Measurements from ENCODE around the gene ABRACL. TPM values are rescaled to one million over a fixed set of nuclear protein-coding genes. Genes with fewer than 3 reads are reported as not detected.

ABRACL gene
- total and polyA plus RNA-seq, 2 donors (not counting 1 experiment from before 2014, with no cell fraction given) = 13.6 to 22.6 TPM

GRCh38 chr6:139051396-139052060 lies 23.0 kb downstream of the ABRACL start:
- Histone ChIP-seq H3K79me2 (ENCODE audit: control insufficient read depth, insufficient read depth, low read length) (no peaks in the 10 kb centered on the region), H3K9me3 (ENCODE audit: control extremely low read depth in 1 of 3, control insufficient read depth in 2 of 3, insufficient read depth in 1 of 3, low read length in 2 of 3) (no peaks in the 10 kb centered on the region), H3K4me2 (replicated peaks; ENCODE audit: low read depth, low read length, poor library complexity, severe bottlenecking) (no peak overlapping the region), H3K27me3 (replicated peaks in 1 of 4; ENCODE audit: control extremely low read depth in 1 of 4, control insufficient read depth in 3 of 4, insufficient read depth in 4 of 4, low read length in 3 of 4) (no peaks in the 10 kb centered on the region), H2AFZ (ENCODE audit: insufficient read depth, low read depth, low read length, poor library complexity, severe bottlenecking) (no peak overlapping the region), H3K27ac (ENCODE audit: low read length in 2 of 2) (no peak overlapping the region), H3K9ac (ENCODE audit: low read length) (no peak overlapping the region), H3K4me1 (ENCODE audit: control insufficient read depth in 2 of 2, insufficient read depth in 2 of 2, low read length in 2 of 2) (no peaks in the 10 kb centered on the region), H4K20me1 (ENCODE audit: control insufficient read depth, insufficient read depth, low read length, poor library complexity, severe bottlenecking) (no peaks in the 10 kb centered on the region), H3K4me3 (ENCODE audit: control extremely low read depth in 1 of 5, extremely low read depth in 1 of 5, insufficient read depth in 1 of 5, low read depth in 2 of 5, low read length in 4 of 5) (no peak overlapping the region), H3K36me3 (replicated peaks in 1 of 2; ENCODE audit: control extremely low read depth in 1 of 2, control insufficient read depth in 1 of 2, extremely low read depth in 1 of 2, insufficient read depth in 2 of 2, low read length in 1 of 2) (no peaks in the 10 kb centered on the region)
- intact Hi-C loops (cut with micrococcal nuclease) = loop anchor here (1.0 kb wide), 1 partner anchor 235 kb away; no protein-coding TSS in a partner anchor
- no peak for ATAC-seq (ENCODE audit: low read depth)
- Mint-ChIP-seq H3K9me3 (ENCODE audit: insufficient read depth) (no peaks in the 10 kb centered on the region), H3K27ac (no peak overlapping the region), H3K27me3 (peaks cover 5% of the 10 kb centered on the region), H3K4me3 (no peak overlapping the region), H3K4me1 (no peaks in the 10 kb centered on the region)
- TF ChIP-seq, protein P1, sequence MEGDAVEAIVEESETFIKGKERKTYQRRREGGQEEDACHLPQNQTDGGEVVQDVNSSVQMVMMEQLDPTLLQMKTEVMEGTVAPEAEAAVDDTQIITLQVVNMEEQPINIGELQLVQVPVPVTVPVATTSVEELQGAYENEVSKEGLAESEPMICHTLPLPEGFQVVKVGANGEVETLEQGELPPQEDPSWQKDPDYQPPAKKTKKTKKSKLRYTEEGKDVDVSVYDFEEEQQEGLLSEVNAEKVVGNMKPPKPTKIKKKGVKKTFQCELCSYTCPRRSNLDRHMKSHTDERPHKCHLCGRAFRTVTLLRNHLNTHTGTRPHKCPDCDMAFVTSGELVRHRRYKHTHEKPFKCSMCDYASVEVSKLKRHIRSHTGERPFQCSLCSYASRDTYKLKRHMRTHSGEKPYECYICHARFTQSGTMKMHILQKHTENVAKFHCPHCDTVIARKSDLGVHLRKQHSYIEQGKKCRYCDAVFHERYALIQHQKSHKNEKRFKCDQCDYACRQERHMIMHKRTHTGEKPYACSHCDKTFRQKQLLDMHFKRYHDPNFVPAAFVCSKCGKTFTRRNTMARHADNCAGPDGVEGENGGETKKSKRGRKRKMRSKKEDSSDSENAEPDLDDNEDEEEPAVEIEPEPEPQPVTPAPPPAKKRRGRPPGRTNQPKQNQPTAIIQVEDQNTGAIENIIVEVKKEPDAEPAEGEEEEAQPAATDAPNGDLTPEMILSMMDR (IDR thresholded peaks at IDR 0.05) = no peak
- TF ChIP-seq EZH2 (IDR thresholded peaks at IDR 0.05; ENCODE audit: borderline replicate concordance, insufficient read depth, low read depth, low read length, poor library complexity, severe bottlenecking) = no peak
- ChIA-PET CTCF (interaction anchor here (2.1 kb wide), 1 partner anchor 235 kb away, joined by 10 read pairs; no protein-coding TSS in a partner anchor), POLR2A (no interaction called here)
- 94% methylated on average over 2 of the region's 5 CpGs for WGBS (ENCODE audit: insufficient coverage)
- DNase-seq = no peak

- H3K27ac Mint-ChIP-seq = no peak overlapping the region
- H3K27ac ChIP-seq (ENCODE audit: low read length in 2 of 2) = no peak overlapping the region
- no peaks in the 10 kb centered on the region for H3K4me1 ChIP-seq (ENCODE audit: control insufficient read depth in 2 of 2, insufficient read depth in 2 of 2, low read length in 2 of 2)
- H3K27me3 Mint-ChIP-seq = peaks cover 5% of the 10 kb centered on the region
- whole genome bisulfite sequencing (ENCODE audit: insufficient coverage) = 86% methylated on average over 2 of the region's 3 CpGs
- no peaks in the 10 kb centered on the region for H3K4me1 Mint-ChIP-seq
- no peak overlapping the region for H2AFZ ChIP-seq (ENCODE audit: insufficient read depth, low read depth, low read length, poor library complexity, severe bottlenecking)
- no peaks in the 10 kb centered on the region for H3K79me2 ChIP-seq (ENCODE audit: control insufficient read depth, insufficient read depth, low read length)
- ChIA-PET POLR2A (no interaction called here), CTCF (interaction anchor here (0.8 kb wide), 1 partner anchor 57 kb away, joined by 3 read pairs; no protein-coding TSS in a partner anchor)
- H3K9ac ChIP-seq (ENCODE audit: low read length) = no peak overlapping the region
- H4K20me1 ChIP-seq (ENCODE audit: control insufficient read depth, insufficient read depth, low read length, poor library complexity, severe bottlenecking) = no peaks in the 10 kb centered on the region
- ATAC-seq (ENCODE audit: low read depth) = no peak
- H3K4me2 ChIP-seq (replicated peaks; ENCODE audit: low read depth, low read length, poor library complexity, severe bottlenecking) = no peak overlapping the region
- no peak for DNase-seq
- no peaks in the 10 kb centered on the region for H3K27me3 ChIP-seq (replicated peaks in 1 of 4; ENCODE audit: control extremely low read depth in 1 of 4, control insufficient read depth in 3 of 4, insufficient read depth in 4 of 4, low read length in 3 of 4)
- H3K9me3 Mint-ChIP-seq (ENCODE audit: insufficient read depth) = no peaks in the 10 kb centered on the region
- intact Hi-C loops (cut with micrococcal nuclease) = no loop called here
- H3K4me3 Mint-ChIP-seq = no peak overlapping the region
- TF ChIP-seq EZH2 (IDR thresholded peaks at IDR 0.05; ENCODE audit: borderline replicate concordance, insufficient read depth, low read depth, low read length, poor library complexity, severe bottlenecking) = no peak
- TF ChIP-seq, protein P1 (IDR thresholded peaks at IDR 0.05) = no peak
- H3K9me3 ChIP-seq (ENCODE audit: control extremely low read depth in 1 of 3, control insufficient read depth in 2 of 3, insufficient read depth in 1 of 3, low read length in 2 of 3) = no peaks in the 10 kb centered on the region
- H3K4me3 ChIP-seq (ENCODE audit: control extremely low read depth in 1 of 5, extremely low read depth in 1 of 5, insufficient read depth in 1 of 5, low read depth in 2 of 5, low read length in 4 of 5) = no peak overlapping the region
- H3K36me3 ChIP-seq (replicated peaks in 1 of 2; ENCODE audit: control extremely low read depth in 1 of 2, control insufficient read depth in 1 of 2, extremely low read depth in 1 of 2, insufficient read depth in 2 of 2, low read length in 1 of 2) = no peaks in the 10 kb centered on the region
Measured at GRCh38 chr6:139053382-139053781, 24.8 kb downstream of the ABRACL start.
